OCI-LY1 (cell line): Measurements from ENCODE around the gene EDN3.

Experiments used
- EZH2 ChIP-seq: fragments of 200-600 bp; sonication (generic), shearing (Covaris generic); IDR thresholded peaks from 2 replicates; pipeline ENCODE4 v1.8.0; 2017; ENCODE audit warnings: borderline replicate concordance, mixed run types, mild to moderate bottlenecking, antibody characterized with exemption, low read length, moderate library complexity, mixed read lengths
- TF ChIP-seq, protein P1 (sequence below): fragments of 200-600 bp; sonication (generic), shearing (Covaris generic); IDR thresholded peaks from 2 replicates; pipeline ENCODE4 v1.5.1; 2017; ENCODE audit warnings: mild to moderate bottlenecking, antibody characterized with exemption, low read length, moderate library complexity, mixed read lengths

DNA sequence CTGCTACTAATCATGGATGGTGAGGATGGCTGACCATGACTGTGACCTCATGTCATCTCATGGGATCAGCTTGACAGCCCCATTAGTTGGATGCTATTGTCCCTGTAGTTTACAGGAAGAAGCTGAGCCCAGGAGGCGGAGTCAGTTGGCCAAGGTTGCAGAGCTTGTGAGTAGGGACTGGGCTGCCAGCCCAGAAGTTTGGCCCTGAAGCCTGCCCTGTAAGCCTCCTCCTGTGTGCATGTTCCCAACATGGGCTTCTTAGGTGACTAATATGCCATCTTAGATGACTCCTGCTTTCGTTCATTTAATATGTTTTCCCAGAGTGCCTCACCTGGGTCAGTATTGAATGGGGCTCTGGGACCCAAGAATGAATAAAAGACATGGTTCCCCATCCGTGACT lies 6.9 kb downstream of the EDN3 start:
- TF ChIP-seq, protein P1, sequence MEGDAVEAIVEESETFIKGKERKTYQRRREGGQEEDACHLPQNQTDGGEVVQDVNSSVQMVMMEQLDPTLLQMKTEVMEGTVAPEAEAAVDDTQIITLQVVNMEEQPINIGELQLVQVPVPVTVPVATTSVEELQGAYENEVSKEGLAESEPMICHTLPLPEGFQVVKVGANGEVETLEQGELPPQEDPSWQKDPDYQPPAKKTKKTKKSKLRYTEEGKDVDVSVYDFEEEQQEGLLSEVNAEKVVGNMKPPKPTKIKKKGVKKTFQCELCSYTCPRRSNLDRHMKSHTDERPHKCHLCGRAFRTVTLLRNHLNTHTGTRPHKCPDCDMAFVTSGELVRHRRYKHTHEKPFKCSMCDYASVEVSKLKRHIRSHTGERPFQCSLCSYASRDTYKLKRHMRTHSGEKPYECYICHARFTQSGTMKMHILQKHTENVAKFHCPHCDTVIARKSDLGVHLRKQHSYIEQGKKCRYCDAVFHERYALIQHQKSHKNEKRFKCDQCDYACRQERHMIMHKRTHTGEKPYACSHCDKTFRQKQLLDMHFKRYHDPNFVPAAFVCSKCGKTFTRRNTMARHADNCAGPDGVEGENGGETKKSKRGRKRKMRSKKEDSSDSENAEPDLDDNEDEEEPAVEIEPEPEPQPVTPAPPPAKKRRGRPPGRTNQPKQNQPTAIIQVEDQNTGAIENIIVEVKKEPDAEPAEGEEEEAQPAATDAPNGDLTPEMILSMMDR = no peak
- no peak for TF ChIP-seq EZH2
